GM06990 (cell line): Measurements from ENCODE around the gene IRX4.
"Not testable (repeated sequence)": the region's sequence is repeated elsewhere in the genome, so short reads cannot be mapped to it uniquely, and the experiment has no call there.

ENCODE experiments used
- DNase-seq: peaks from one replicate; pipeline ENCODE4 v3.0.0-alpha.2; 2011; ENCODE audit not compliant: insufficient read length; ENCODE audit errors: extremely low read depth
- H3K27me3 ChIP-seq: replicated peaks from 2 replicates; pipeline ENCODE4 v1.6.0; 2011; ENCODE audit warnings: low read length; ENCODE audit not compliant: control insufficient read depth, insufficient read depth
- H3K36me3 ChIP-seq: 2 replicates; pipeline ENCODE4 v1.5.1; 2011; ENCODE audit warnings: low read length; ENCODE audit not compliant: control insufficient read depth, insufficient read depth
- H3K4me3 ChIP-seq: replicated peaks from 2 replicates; pipeline ENCODE4 v1.5.1; 2011; ENCODE audit warnings: low read depth, mild to moderate bottlenecking, control low read depth, low read length
- CTCF ChIP-seq: IDR thresholded peaks from 2 replicates; pipeline ENCODE4 v1.5.1; 2011; ENCODE audit warnings: low read length, control low read depth, mild to moderate bottlenecking, inconsistent platforms; ENCODE audit not compliant: insufficient read depth, poor library complexity, severe bottlenecking

IRX4 gene

GRCh38 chr5:1846583-1846982 lies 36.1 kb downstream of the IRX4 start:
- TF ChIP-seq CTCF, result no peak
- Histone ChIP-seq H3K36me3 (no peaks in the 10 kb centered on the region), H3K4me3 (no peak overlapping the region), H3K27me3 (no peaks in the 10 kb centered on the region; the same call in 1 of the 2 replicates)
- no peak for DNase-seq

- Histone ChIP-seq H3K27me3 (peaks cover 1% of the 10 kb centered on the region), H3K4me3 (no peak overlapping the region), H3K36me3 (no peaks in the 10 kb centered on the region)
- no peak for TF ChIP-seq CTCF
- DNase-seq, result no peak
These were observed 37.0 kb downstream of the IRX4 start for GRCh38 chr5:1845696-1846095.

- no peak for TF ChIP-seq CTCF
- no peak for DNase-seq
- no peaks in the 10 kb centered on the region for H3K36me3 ChIP-seq
- peaks cover 1% of the 10 kb centered on the region for H3K27me3 ChIP-seq
- H3K4me3 ChIP-seq, result no peak overlapping the region
These were observed 37.9 kb downstream of the IRX4 start for GRCh38 chr5:1844708-1845436.

GRCh38 chr5:1843761-1844160 lies 39.0 kb downstream of the IRX4 start:
- H3K27me3 ChIP-seq, H3K36me3 ChIP-seq, DNase-seq, H3K4me3 ChIP-seq: not testable (repeated sequence)

- no peak for DNase-seq
- Histone ChIP-seq H3K4me3 (no peak overlapping the region), H3K27me3 (peaks cover 1% of the 10 kb centered on the region), H3K36me3 (no peaks in the 10 kb centered on the region)
- TF ChIP-seq CTCF, result no peak
These were observed 40.5 kb downstream of the IRX4 start for GRCh38 chr5:1842004-1842819.

- TF ChIP-seq CTCF, result no peak
- no peak overlapping the region for H3K4me3 ChIP-seq
- H3K27me3 ChIP-seq, result peaks cover 1% of the 10 kb centered on the region
- no peak for DNase-seq
- H3K36me3 ChIP-seq, result no peaks in the 10 kb centered on the region
These were observed 41.8 kb downstream of the IRX4 start for GRCh38 chr5:1840741-1841521.
